ENCODE results near the gene CDCA4. TPM values are rescaled to one million over a fixed set of nuclear protein-coding genes. Genes with fewer than 3 reads are reported as not detected.

The CDCA4 gene
- polyA plus RNA-seq, 1 donor, result 14.4 TPM

GRCh38 chr14:105013150-105013785 is 7.6 kb downstream of the CDCA4 start:
- no peak for DNase-seq (ENCODE audit: low read depth)

GRCh38 chr14:105012171-105012985 is 8.5 kb downstream of the CDCA4 start:
- DNase-seq (ENCODE audit: low read depth), result no peak

GRCh38 chr14:105011312-105011990 is 9.4 kb downstream of the CDCA4 start:
- DNase-seq (ENCODE audit: low read depth), result no peak

- DNase-seq (ENCODE audit: low read depth), result no peak
Measured at GRCh38 chr14:105010891-105011291, 10.0 kb downstream of the CDCA4 start.

GRCh38 chr14:105010106-105010505 is 10.8 kb downstream of the CDCA4 start:
- DNase-seq (ENCODE audit: low read depth), result no peak

- DNase-seq (ENCODE audit: low read depth), result no peak
Measured at GRCh38 chr14:105007593-105008264, 13.2 kb downstream of the CDCA4 start.

GRCh38 chr14:105006831-105007592 is 13.9 kb downstream of the CDCA4 start:
- no peak for DNase-seq (ENCODE audit: low read depth)

GRCh38 chr14:105005929-105006830 is 14.7 kb downstream of the CDCA4 start:
- no peak for DNase-seq (ENCODE audit: low read depth)

GRCh38 chr14:105005329-105005928 is 15.5 kb downstream of the CDCA4 start:
- no peak for DNase-seq (ENCODE audit: low read depth)

GRCh38 chr14:104999361-104999760 is 21.5 kb downstream of the CDCA4 start:
- DNase-seq (ENCODE audit: low read depth), result no peak

- DNase-seq (ENCODE audit: low read depth), result no peak
Measured at GRCh38 chr14:104998801-104999200, 22.1 kb downstream of the CDCA4 start.

- DNase-seq (ENCODE audit: low read depth), result no peak
Measured at GRCh38 chr14:104996483-104996882, 24.4 kb downstream of the CDCA4 start.

GRCh38 chr14:104996032-104996431 is 24.9 kb downstream of the CDCA4 start:
- no peak for DNase-seq (ENCODE audit: low read depth)

GRCh38 chr14:104994978-104995377 is 25.9 kb downstream of the CDCA4 start:
- DNase-seq (ENCODE audit: low read depth), result no peak

- no peak for DNase-seq (ENCODE audit: low read depth)
Measured at GRCh38 chr14:104993808-104994591, 26.9 kb downstream of the CDCA4 start.

GRCh38 chr14:104993306-104993705 is 27.6 kb downstream of the CDCA4 start:
- DNase-seq (ENCODE audit: low read depth), result no peak

- DNase-seq (ENCODE audit: low read depth), result no peak
Measured at GRCh38 chr14:104992501-104992900, 28.4 kb downstream of the CDCA4 start.

- DNase-seq (ENCODE audit: low read depth), result no peak
Measured at GRCh38 chr14:104991896-104992230, 29.0 kb downstream of the CDCA4 start.

GRCh38 chr14:104989951-104990303 is 31.0 kb downstream of the CDCA4 start:
- no peak for DNase-seq (ENCODE audit: low read depth)

Data from forelimb muscle (tissue), 1 donor.